NCI-H2107 treated with DMSO at 0.1 percent for 48 hours (cell line): ENCODE measurements around the gene CAPN12.

Experiments used
- DNase-seq: peaks from one replicate; lab custom pipeline; 2025; ENCODE audit not compliant: unreplicated experiment; lab: John Stamatoyannopoulos, UW

The CAPN12 gene

GRCh38 chr19:38737921-38738737 is 6.1 kb downstream of the CAPN12 start:
- no peak for DNase-seq

- DNase-seq: no peak
These were observed 6.9 kb downstream of the CAPN12 start for GRCh38 chr19:38737281-38737865.

GRCh38 chr19:38736413-38737280 is 7.6 kb downstream of the CAPN12 start:
- DNase-seq: no peak

GRCh38 chr19:38736036-38736412 is 8.2 kb downstream of the CAPN12 start:
- DNase-seq: no peak

- no peak for DNase-seq
These were observed 9.0 kb downstream of the CAPN12 start for GRCh38 chr19:38735257-38735686.

GRCh38 chr19:38734426-38735256 is 9.6 kb downstream of the CAPN12 start:
- no peak for DNase-seq

- DNase-seq: no peak
These were observed 10.2 kb downstream of the CAPN12 start for GRCh38 chr19:38734176-38734425.

GRCh38 chr19:38733493-38734175 is 10.6 kb downstream of the CAPN12 start:
- DNase-seq: no peak

GRCh38 chr19:38733241-38733492 is 11.1 kb downstream of the CAPN12 start:
- DNase-seq: no peak

- DNase-seq: no peak
These were observed 12.5 kb downstream of the CAPN12 start for GRCh38 chr19:38731654-38732301.

GRCh38 chr19:38730731-38731589 is 13.3 kb downstream of the CAPN12 start:
- no peak for DNase-seq

- DNase-seq: no peak
These were observed 13.9 kb downstream of the CAPN12 start for GRCh38 chr19:38730470-38730730.

GRCh38 chr19:38729653-38730469 is 14.4 kb downstream of the CAPN12 start:
- no peak for DNase-seq

GRCh38 chr19:38728752-38729541 is 15.3 kb downstream of the CAPN12 start:
- DNase-seq: no peak

- DNase-seq: no peak
These were observed 16.2 kb downstream of the CAPN12 start for GRCh38 chr19:38727868-38728660.

- DNase-seq: no peak
These were observed 16.9 kb downstream of the CAPN12 start for GRCh38 chr19:38727306-38727867.

- no peak for DNase-seq
These were observed 17.4 kb downstream of the CAPN12 start for GRCh38 chr19:38726761-38727301.
